ENCODE results near the gene MLLT3. TPM values are rescaled to one million over a fixed set of nuclear protein-coding genes. Genes with fewer than 3 reads are reported as not detected.

MLLT3 gene
- total RNA-seq, 1 donor from 2014 or later, result 39.1 TPM

DNA sequence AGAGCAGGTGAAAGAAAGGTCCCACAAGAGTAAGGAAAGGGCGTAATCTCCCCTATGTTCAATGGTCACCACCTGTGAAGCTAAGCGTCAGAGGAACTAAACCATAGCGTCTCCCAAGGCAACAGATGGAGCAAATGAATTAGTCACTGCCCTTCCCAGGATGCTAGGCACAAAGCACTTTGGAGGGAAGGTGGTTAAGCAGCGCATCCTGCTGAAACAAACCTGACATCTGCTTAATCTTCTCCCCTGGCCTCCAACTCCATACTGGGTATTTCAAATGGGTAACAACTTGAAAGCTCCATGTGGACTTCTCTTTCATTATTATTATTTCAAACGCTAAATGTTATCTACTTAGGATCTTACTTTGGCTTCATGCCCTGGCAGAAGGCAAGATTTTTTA is 227.3 kb downstream of the MLLT3 start:
- peaks cover 16% of the 10 kb centered on the region for H3F3A ChIP-seq (ENCODE audit: low read depth)
- H2AFZ ChIP-seq (replicated peaks), result no peak overlapping the region
- no peaks in the 10 kb centered on the region for H4K20me1 ChIP-seq (ENCODE audit: low read depth)
- DNase-seq (ENCODE audit: low spot score), result peak; percentile 40
- H3K4me1 ChIP-seq, result peaks cover 46% of the 10 kb centered on the region
- H3K27ac Mint-ChIP-seq, result no peak overlapping the region
- no peaks in the 10 kb centered on the region for H3K9me3 Mint-ChIP-seq
- peak overlapping the region; percentile 21 for H3K4me2 ChIP-seq
- H3K36me3 Mint-ChIP-seq, result peaks cover 1% of the 10 kb centered on the region
- TF ChIP-seq EZH2phosphoT487 (IDR thresholded peaks at IDR 0.05) (no peak), EZH2 (IDR thresholded peaks at IDR 0.05) (no peak)
- TF ChIP-seq, protein P1, sequence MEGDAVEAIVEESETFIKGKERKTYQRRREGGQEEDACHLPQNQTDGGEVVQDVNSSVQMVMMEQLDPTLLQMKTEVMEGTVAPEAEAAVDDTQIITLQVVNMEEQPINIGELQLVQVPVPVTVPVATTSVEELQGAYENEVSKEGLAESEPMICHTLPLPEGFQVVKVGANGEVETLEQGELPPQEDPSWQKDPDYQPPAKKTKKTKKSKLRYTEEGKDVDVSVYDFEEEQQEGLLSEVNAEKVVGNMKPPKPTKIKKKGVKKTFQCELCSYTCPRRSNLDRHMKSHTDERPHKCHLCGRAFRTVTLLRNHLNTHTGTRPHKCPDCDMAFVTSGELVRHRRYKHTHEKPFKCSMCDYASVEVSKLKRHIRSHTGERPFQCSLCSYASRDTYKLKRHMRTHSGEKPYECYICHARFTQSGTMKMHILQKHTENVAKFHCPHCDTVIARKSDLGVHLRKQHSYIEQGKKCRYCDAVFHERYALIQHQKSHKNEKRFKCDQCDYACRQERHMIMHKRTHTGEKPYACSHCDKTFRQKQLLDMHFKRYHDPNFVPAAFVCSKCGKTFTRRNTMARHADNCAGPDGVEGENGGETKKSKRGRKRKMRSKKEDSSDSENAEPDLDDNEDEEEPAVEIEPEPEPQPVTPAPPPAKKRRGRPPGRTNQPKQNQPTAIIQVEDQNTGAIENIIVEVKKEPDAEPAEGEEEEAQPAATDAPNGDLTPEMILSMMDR (IDR thresholded peaks at IDR 0.05), result no peak
- no peaks in the 10 kb centered on the region for H3K27me3 Mint-ChIP-seq (ENCODE audit: insufficient read depth, low read depth)
- no peak overlapping the region for H3K4me3 Mint-ChIP-seq
- H3K79me2 ChIP-seq (ENCODE audit: low read depth), result no peaks in the 10 kb centered on the region
- no peak overlapping the region for H3K27ac ChIP-seq
- no peak overlapping the region for H3K9ac ChIP-seq
- H3K4me1 Mint-ChIP-seq, result peaks cover 14% of the 10 kb centered on the region
- H3K9me3 ChIP-seq (ENCODE audit: low read depth), result no peaks in the 10 kb centered on the region
- no peaks in the 10 kb centered on the region for H3K36me3 ChIP-seq
- no peaks in the 10 kb centered on the region for H3K27me3 ChIP-seq
- no peak overlapping the region for H3K4me3 ChIP-seq

DNA sequence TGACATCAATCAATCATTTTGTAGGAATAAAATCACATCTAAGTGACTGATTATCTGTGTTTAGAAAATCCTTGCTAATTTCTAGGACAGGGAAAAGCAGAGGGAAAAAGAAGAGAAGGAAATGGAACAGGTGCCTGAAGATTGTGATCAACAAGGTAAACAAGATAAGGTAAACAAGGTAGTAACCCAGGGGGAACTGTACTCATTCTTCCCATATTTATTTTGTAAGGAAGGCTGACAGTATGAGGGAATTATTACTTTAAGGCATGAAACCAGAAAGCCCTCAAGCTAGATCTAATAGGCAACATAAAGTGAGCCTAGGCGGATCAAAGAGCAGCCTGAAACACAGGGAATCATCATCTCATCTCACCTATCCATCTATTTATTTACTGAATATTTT is 231.1 kb downstream of the MLLT3 start:
- no peak overlapping the region for H3K27ac ChIP-seq
- peaks cover 14% of the 10 kb centered on the region for H3K4me1 Mint-ChIP-seq
- H3K36me3 Mint-ChIP-seq, result peaks cover 3% of the 10 kb centered on the region

DNA sequence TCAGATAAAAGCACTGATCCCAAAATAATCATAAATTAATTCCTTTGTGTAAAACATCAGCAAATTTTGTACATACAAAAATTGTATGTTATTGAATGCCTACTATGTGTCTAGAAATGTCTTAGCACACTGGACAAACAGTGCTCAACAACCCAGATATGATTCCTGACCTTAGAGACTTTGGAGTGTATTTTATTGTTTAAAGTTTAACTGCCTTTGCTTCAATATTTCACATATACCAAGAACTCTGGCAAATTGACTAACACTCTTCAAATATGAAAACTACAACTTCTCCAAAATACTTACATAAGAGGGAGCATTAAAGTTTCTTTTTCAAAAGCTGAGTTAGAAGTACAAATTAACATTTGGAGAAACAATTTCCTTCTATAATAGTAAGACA is 231.9 kb downstream of the MLLT3 start:
- H3K4me2 ChIP-seq, result no peak overlapping the region
- no peak overlapping the region for H3K4me3 Mint-ChIP-seq
- peaks cover 3% of the 10 kb centered on the region for H3K36me3 Mint-ChIP-seq
- no peaks in the 10 kb centered on the region for H3K79me2 ChIP-seq (ENCODE audit: low read depth)
- DNase-seq (ENCODE audit: low spot score), result no peak
- H3K4me1 Mint-ChIP-seq, result peaks cover 11% of the 10 kb centered on the region
- no peak overlapping the region for H3K4me3 ChIP-seq
- H3K36me3 ChIP-seq, result no peaks in the 10 kb centered on the region
- peaks cover 13% of the 10 kb centered on the region for H3K4me1 ChIP-seq
- no peaks in the 10 kb centered on the region for H3K27me3 Mint-ChIP-seq (ENCODE audit: insufficient read depth, low read depth)
- H3F3A ChIP-seq (ENCODE audit: low read depth), result peaks cover 6% of the 10 kb centered on the region
- no peak overlapping the region for H3K9ac ChIP-seq
- no peaks in the 10 kb centered on the region for H3K27me3 ChIP-seq
- TF ChIP-seq EZH2phosphoT487 (IDR thresholded peaks at IDR 0.05) (no peak), EZH2 (IDR thresholded peaks at IDR 0.05) (no peak)
- TF ChIP-seq, protein P1 (IDR thresholded peaks at IDR 0.05), result no peak
- H3K9me3 ChIP-seq (ENCODE audit: low read depth), result no peaks in the 10 kb centered on the region
- H3K27ac ChIP-seq, result no peak overlapping the region
- no peaks in the 10 kb centered on the region for H4K20me1 ChIP-seq (ENCODE audit: low read depth)
- H2AFZ ChIP-seq (replicated peaks), result no peak overlapping the region
- H3K27ac Mint-ChIP-seq, result no peak overlapping the region
- no peaks in the 10 kb centered on the region for H3K9me3 Mint-ChIP-seq

More for the DNA sequence above, 231.1 kb downstream of the MLLT3 start:
- H3K79me2 ChIP-seq (ENCODE audit: low read depth), result no peaks in the 10 kb centered on the region
- H3K27ac Mint-ChIP-seq, result no peak overlapping the region
- H3F3A ChIP-seq (ENCODE audit: low read depth), result peaks cover 6% of the 10 kb centered on the region
- TF ChIP-seq EZH2 (IDR thresholded peaks at IDR 0.05) (no peak), EZH2phosphoT487 (IDR thresholded peaks at IDR 0.05) (no peak)
- TF ChIP-seq, protein P1 (IDR thresholded peaks at IDR 0.05), result no peak
- no peak overlapping the region for H3K4me2 ChIP-seq
- no peak overlapping the region for H3K4me3 ChIP-seq
- no peaks in the 10 kb centered on the region for H4K20me1 ChIP-seq (ENCODE audit: low read depth)
- no peaks in the 10 kb centered on the region for H3K27me3 ChIP-seq
- peaks cover 17% of the 10 kb centered on the region for H3K4me1 ChIP-seq
- H3K36me3 ChIP-seq, result no peaks in the 10 kb centered on the region
- no peak overlapping the region for H3K4me3 Mint-ChIP-seq
- no peak for DNase-seq (ENCODE audit: low spot score)
- no peaks in the 10 kb centered on the region for H3K9me3 Mint-ChIP-seq
- no peak overlapping the region for H2AFZ ChIP-seq (replicated peaks)
- no peak overlapping the region for H3K9ac ChIP-seq
- H3K27me3 Mint-ChIP-seq (ENCODE audit: insufficient read depth, low read depth), result no peaks in the 10 kb centered on the region
- H3K9me3 ChIP-seq (ENCODE audit: low read depth), result no peaks in the 10 kb centered on the region
